HG03139 (cell line): Measurements from ENCODE around the gene CLTCL1.

Experiments used
- ATAC-seq: cut with Tn5 transposase; IDR thresholded peaks from one replicate; pipeline ENCODE4 v1.9.1; 2021; ENCODE audit not compliant: unreplicated experiment

Gene CLTCL1

DNA sequence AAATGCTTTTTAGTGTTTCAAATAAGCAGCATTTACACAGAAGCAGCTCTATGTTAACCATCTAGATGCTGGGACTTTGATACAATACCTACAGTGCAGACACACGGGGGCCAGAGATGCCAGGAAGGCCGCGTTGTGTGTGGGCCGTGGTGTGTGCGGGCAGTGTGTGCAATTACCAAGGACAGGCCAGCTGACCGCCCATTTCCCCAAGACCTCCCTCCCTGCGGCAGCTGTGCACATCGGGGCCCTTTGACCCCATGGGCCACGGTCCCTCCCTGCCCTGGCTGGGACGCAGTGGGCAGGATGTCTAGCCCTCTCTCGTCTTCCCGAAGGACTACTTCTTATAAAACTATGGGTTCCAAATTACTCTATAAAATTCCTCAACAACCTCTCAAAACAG is 38.4 kb downstream of the CLTCL1 start:
- ATAC-seq, result no peak

- ATAC-seq, result no peak
Measured at GRCh38 chr22:19244600-19245352, 46.7 kb downstream of the CLTCL1 start.

- no peak for ATAC-seq
Measured at GRCh38 chr22:19242699-19243098, 48.8 kb downstream of the CLTCL1 start.

GRCh38 chr22:19241593-19241906 is 50.0 kb downstream of the CLTCL1 start:
- ATAC-seq, result no peak

DNA sequence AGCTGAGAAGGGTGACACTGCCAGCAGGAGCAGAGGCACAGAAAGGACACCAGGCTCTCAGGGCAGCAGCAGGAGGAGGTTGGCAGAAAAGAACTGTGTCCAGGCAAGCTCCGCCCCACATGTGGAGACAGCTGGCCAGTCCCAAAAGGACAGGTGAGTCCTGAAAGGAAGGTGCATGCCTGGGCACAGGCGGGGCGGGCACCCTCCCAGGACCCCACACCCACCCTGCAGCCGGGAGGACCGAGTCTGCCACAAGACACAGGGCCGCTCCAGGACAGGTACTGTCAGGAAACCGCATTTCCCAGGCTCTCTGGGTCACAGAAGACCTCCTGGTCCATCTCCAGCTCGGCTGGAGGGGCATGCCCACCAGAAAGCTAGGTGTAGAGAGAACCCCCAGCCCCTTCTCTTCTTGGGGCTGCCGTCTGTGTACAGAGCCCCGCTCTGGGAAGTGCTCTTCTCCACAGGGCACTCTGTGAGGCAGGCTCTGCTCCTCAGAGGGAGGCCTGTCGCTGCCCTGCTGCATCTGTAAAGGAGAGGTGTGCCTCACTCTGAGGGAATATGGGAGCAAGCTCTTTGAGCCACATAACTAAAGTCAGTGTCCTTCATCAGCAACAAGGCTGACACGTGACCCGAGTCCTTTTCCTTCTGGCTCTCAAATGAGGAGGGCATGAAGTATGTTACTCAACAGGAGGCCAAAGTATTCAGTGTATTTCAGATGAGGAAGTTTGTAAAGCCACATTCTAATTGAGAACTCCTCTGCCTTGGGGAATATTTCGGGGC is 50.5 kb downstream of the CLTCL1 start:
- no peak for ATAC-seq

DNA sequence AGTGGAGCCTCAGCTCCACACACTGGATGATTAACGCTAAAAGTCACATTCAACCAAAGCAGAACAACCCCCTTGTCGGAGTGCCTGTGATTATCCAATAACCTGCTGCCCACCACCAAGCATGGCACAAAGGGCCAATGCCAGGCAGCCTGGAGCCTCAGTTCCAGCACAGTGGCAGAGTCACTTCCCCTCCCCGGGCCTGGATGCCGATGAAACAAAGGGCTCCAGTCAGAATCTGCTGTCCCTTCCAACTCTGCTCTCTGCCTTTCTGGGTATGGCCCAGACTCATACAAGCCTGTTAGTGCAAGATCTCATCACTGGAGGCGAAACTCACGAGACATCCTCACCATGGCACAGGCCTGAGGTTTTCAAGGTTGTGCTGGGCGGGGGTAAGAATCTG is 52.1 kb downstream of the CLTCL1 start:
- no peak for ATAC-seq

GRCh38 chr22:19238900-19239299 is 52.6 kb downstream of the CLTCL1 start:
- ATAC-seq, result no peak

- no peak for ATAC-seq
Measured at GRCh38 chr22:19235874-19236273, 55.6 kb downstream of the CLTCL1 start.

- ATAC-seq, result no peak
Measured at GRCh38 chr22:19234126-19234896, 57.2 kb downstream of the CLTCL1 start.

DNA sequence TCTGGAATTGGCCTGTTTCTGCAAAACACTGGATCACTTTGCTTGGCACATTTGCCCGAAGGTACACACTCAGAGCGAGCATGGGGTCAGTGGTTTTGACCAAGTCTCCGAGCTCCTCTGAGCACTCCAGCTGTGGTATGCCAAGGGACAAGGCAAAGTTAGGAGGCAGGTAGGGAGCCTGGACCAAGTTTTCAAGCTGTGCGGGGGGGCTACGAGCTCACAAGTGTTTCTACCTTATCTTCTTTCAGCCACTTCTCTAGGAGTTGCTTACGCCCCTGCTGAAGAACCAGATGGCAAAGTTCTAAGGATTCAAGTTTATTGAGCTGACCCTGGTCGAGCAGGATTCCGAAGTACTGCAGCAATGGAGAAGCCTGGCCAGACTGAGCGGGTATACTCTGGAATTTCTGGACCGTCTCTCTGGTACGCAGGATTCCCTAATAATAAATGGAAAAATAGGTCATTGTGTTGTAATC is 58.3 kb downstream of the CLTCL1 start:
- ATAC-seq, result no peak

DNA sequence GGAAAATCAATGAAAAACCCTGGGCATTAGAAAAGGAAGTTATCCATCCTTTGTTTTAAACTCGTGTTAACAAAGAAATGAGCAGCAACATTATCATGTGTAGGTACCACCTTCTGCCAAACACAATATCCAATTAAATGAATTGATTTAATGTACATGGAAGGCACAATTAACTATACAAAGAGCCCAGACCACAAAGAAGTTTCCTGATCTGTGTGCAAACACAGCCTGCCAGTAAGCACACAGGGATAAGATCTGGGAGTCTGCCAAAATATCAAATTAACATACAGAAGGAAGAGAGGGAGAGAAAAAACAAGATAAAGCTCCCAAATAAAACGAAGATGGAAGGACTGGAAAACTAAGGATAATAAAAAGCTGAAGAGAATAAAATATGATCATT is 58.9 kb downstream of the CLTCL1 start:
- ATAC-seq, result no peak

DNA sequence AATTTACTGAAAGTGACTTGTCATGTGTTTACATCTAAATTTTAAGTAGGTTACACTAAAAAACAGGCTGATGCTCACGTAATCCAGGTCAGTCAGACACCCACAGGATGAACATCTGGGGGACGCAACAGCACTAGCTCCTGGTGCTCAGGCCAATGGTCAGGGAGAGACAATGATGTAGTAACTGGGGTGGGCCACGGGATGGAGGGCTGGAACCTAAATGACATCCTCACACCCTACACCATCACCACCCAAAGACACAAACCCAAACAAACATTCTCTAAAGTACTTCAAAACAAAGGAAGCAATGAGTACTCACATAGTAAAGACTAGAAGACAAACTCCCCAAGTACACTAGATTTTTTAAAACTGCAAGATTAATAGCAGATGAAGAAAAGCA is 59.5 kb downstream of the CLTCL1 start:
- ATAC-seq, result no peak

GRCh38 chr22:19229600-19229999 is 61.9 kb downstream of the CLTCL1 start:
- ATAC-seq, result no peak

DNA sequence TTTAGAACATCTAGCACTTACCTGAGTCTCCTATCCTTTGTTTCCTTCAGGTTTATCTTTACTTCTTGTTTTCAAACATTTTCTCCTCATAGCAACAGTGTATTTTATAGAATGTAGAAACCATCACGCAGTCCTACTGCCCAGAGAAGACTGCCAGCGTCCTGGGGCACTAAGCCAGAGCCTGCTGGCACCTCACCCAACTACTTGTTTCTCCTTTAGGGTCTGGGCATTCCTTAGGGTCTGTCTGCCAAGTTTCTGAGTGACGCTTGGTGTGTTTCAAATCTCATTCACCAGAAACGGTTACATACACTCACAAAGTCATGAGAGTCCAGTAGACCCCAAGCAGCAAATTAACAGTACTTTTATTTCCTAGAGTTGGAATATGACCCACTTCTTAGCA is 63.3 kb downstream of the CLTCL1 start:
- no peak for ATAC-seq

GRCh38 chr22:19226428-19226827 is 65.1 kb downstream of the CLTCL1 start:
- no peak for ATAC-seq

DNA sequence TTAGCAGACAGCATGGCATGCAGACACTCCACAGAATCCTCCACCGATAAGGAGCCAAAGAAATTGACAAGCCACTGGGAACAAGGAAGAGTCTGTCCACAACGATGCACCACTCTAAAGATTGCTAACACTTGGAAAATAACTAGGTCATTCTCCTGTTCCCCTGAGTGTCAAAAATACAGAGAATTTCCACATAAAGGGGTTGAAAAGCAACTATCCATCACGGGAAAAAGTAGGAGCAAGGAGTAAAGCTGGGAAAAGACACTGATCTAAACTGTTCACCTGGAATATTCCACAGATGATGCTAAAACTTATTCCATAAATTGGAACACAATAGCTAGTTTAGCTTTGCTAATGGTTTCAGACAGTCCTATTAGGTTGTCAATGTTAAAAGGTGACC is 66.0 kb downstream of the CLTCL1 start:
- ATAC-seq, result no peak

- ATAC-seq, result no peak
Measured at GRCh38 chr22:19224985-19225384, 66.5 kb downstream of the CLTCL1 start.

GRCh38 chr22:19224557-19224956 is 67.0 kb downstream of the CLTCL1 start:
- no peak for ATAC-seq

DNA sequence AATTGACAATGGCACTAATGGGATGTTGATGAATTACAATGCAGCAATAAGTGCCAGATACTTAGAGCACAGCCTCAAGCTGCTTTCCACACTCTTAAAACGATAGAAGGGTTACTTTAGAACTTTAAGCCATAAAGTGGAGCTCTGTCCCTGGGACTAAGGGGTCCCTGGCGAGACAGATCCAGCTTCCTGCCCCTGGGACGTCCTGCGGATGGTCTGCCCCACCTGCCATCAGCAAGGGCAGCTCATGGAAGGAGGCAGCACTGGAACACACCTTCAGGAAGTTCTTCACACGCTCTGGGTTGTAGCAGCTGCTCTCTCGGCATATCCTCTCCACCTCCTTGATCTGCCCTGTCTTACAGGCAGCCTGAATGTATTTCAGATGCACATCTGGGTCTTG is 67.9 kb downstream of the CLTCL1 start:
- ATAC-seq, result no peak

GRCh38 chr22:19223110-19223509 is 68.4 kb downstream of the CLTCL1 start:
- ATAC-seq, result no peak

- ATAC-seq, result no peak
Measured at GRCh38 chr22:19222242-19223005, 69.1 kb downstream of the CLTCL1 start.
